B cell (primary cell): Measurements from ENCODE around the gene CCDC34. TPM values are rescaled to one million over a fixed set of nuclear protein-coding genes. Genes with fewer than 3 reads are reported as not detected.

Experiments used
- ATAC-seq: fragments of 200-7000 bp; cut with Tn5 transposase; one replicate; pipeline ENCODE4 v1.10.0; 2021; ENCODE audit warnings: low read depth, mild to moderate bottlenecking, moderate number of reproducible peaks, moderate library complexity
- CTCF ChIA-PET: fragments of 350-600 bp; sonication (Branson Sonifier 250); formaldehyde crosslinking; loops from one replicate; lab custom pipeline; 2021; ENCODE audit warnings: antibody characterized with exemption, inconsistent platforms; lab: Charles Lee
- POLR2A ChIA-PET: fragments of 350-600 bp; sonication (Branson Sonifier 250); formaldehyde crosslinking; loops from one replicate; lab custom pipeline; 2021; ENCODE audit warnings: antibody characterized with exemption; lab: Charles Lee
- DNase-seq: peaks from one replicate; pipeline ENCODE4 v3.0.0; 2013
- H2AFZ ChIP-seq: 2 replicates; pipeline ENCODE4 v1.6.1; 2012; ENCODE audit warnings: mild to moderate bottlenecking, low read depth, low read length; ENCODE audit not compliant: insufficient read depth, poor library complexity, severe bottlenecking
- H3K27ac ChIP-seq, 2 donors: 1 replicate in 1 of 2; 2 replicates in 1 of 2; pipeline ENCODE4 v1.5.1; 2012 to 2013; ENCODE audit warnings: low read length in 2 of 2, mild to moderate bottlenecking in 2 of 2, moderate library complexity in 1 of 2
- H3K27me3 ChIP-seq, 4 experiments: fragments of 200-600 bp in 1 of 4; sonication (generic) in 1 of 4; replicated peaks in 1 of 4; 1 replicate in 2 of 4; 2 replicates in 2 of 4; pipeline versions ENCODE4 v1.6.1 to v1.7.0; 2013 to 2016; ENCODE audit warnings: low read length in 3 of 4, mild to moderate bottlenecking in 2 of 4, mixed read lengths in 1 of 4, moderate library complexity in 1 of 4; ENCODE audit not compliant: insufficient read depth in 4 of 4, control insufficient read depth in 3 of 4; ENCODE audit errors: control extremely low read depth in 1 of 4
- H3K36me3 ChIP-seq, 2 experiments: replicated peaks in 1 of 2; 1 replicate in 1 of 2; 2 replicates in 1 of 2; pipeline versions ENCODE4 v1.6.1 to v1.7.1; 2013; ENCODE audit warnings: low read length in 1 of 2; ENCODE audit not compliant: insufficient read depth in 2 of 2, control insufficient read depth in 1 of 2; ENCODE audit errors: control extremely low read depth in 1 of 2, extremely low read depth in 1 of 2
- H3K4me1 ChIP-seq, 2 donors: fragments of 200-600 bp in 1 of 2; sonication (generic) in 1 of 2; 1 replicate in 1 of 2; 2 replicates in 1 of 2; pipeline versions ENCODE4 v1.5.1 to v1.6.1; 2013 to 2017; ENCODE audit warnings: low read length in 2 of 2; ENCODE audit not compliant: control insufficient read depth in 2 of 2, insufficient read depth in 2 of 2
- H3K4me2 ChIP-seq: replicated peaks from 2 replicates; pipeline ENCODE3; 2012; ENCODE audit warnings: mild to moderate bottlenecking, low read depth, low read length; ENCODE audit not compliant: poor library complexity, severe bottlenecking
- H3K4me3 ChIP-seq, 5 experiments: fragments of 200-600 bp in 1 of 5; sonication (generic) in 1 of 5; 1 replicate in 3 of 5; 2 replicates in 2 of 5; pipeline versions ENCODE4 v1.5.1 to v1.7.0; 2011 to 2016; ENCODE audit warnings: low read length in 4 of 5, mild to moderate bottlenecking in 4 of 5, low read depth in 2 of 5, control low read depth in 1 of 5, moderate library complexity in 1 of 5; ENCODE audit not compliant: insufficient read depth in 1 of 5; ENCODE audit errors: control extremely low read depth in 1 of 5, extremely low read depth in 1 of 5
- H3K79me2 ChIP-seq: fragments of 200-600 bp; sonication (generic); one replicate; pipeline ENCODE4 v1.6.0; 2016; ENCODE audit warnings: low read length; ENCODE audit not compliant: control insufficient read depth, insufficient read depth
- H3K9ac ChIP-seq: fragments of 200-600 bp; sonication (generic); 2 replicates; pipeline ENCODE4 v1.6.1; 2017; ENCODE audit warnings: mild to moderate bottlenecking, low read length, moderate library complexity
- H3K9me3 ChIP-seq, 3 donors: one replicate each; pipeline versions ENCODE4 v1.6.1 to v1.7.1; 2013; ENCODE audit warnings: low read length in 2 of 3; ENCODE audit not compliant: control insufficient read depth in 2 of 3, insufficient read depth in 1 of 3; ENCODE audit errors: control extremely low read depth in 1 of 3
- H4K20me1 ChIP-seq: 2 replicates; pipeline ENCODE4 v1.6.0; 2012; ENCODE audit warnings: mild to moderate bottlenecking, low read length; ENCODE audit not compliant: insufficient read depth, control insufficient read depth, poor library complexity, severe bottlenecking
- H3K27ac Mint-ChIP-seq: one replicate; pipeline ENCODE4 v1.8.0; 2021; ENCODE audit warnings: mixed read lengths
- H3K27me3 Mint-ChIP-seq: one replicate; pipeline ENCODE4 v1.8.0; 2021; ENCODE audit warnings: mixed read lengths
- H3K4me1 Mint-ChIP-seq: one replicate; pipeline ENCODE4 v1.8.0; 2021; ENCODE audit warnings: mixed read lengths
- H3K4me3 Mint-ChIP-seq: one replicate; pipeline ENCODE4 v1.8.0; 2021; ENCODE audit warnings: mixed read lengths
- H3K9me3 Mint-ChIP-seq: one replicate; pipeline ENCODE4 v1.8.0; 2022; ENCODE audit warnings: mixed read lengths; ENCODE audit not compliant: insufficient read depth
- CTCF ChIP-seq: fragments of 200-600 bp; IDR thresholded peaks from one replicate; pipeline ENCODE4 v1.8.0; 2022; ENCODE audit warnings: antibody characterized with exemption, mild to moderate bottlenecking
- EZH2 ChIP-seq: IDR thresholded peaks from 2 replicates; pipeline ENCODE4 v1.6.1; 2012; ENCODE audit warnings: borderline replicate concordance, low read depth, mild to moderate bottlenecking, moderate library complexity, low read length; ENCODE audit not compliant: insufficient read depth, poor library complexity, severe bottlenecking
- WGBS: methylation state at CpG from one replicate; pipeline ENCODE4 v1.1.5; 2013; ENCODE audit warnings: missing lambda C conversion rate; ENCODE audit not compliant: insufficient coverage; 5-methylcytosine and 5-hydroxymethylcytosine counted together
- intact Hi-C: fragments of 100-400 bp; cut with micrococcal nuclease; formaldehyde crosslinking; loops from one replicate; pipeline ENCODE4 v1.10.0; 2022
- polyA plus RNA-seq: library from polyadenylated mRNA; depleted of rRNA; stranded (reverse); fragments of >200 nt; gene quantifications from 2 replicates; pipeline ENCODE4 v1.2.3, GENCODE V29; 2012
- total RNA-seq, 2 donors: library from RNA; stranded (reverse); fragments of 120-200 nt in 1 of 2; gene quantifications; 1 replicate in 1 of 2; 2 replicates in 1 of 2; pipeline versions ENCODE4 v1.2.3 to v1.2.4, GENCODE V29; 2013 to 2022

Gene CCDC34
- total and polyA plus RNA-seq, 2 donors (not counting 1 experiment from before 2014, with no cell fraction given) = 0.94 to 4.1 TPM

DNA sequence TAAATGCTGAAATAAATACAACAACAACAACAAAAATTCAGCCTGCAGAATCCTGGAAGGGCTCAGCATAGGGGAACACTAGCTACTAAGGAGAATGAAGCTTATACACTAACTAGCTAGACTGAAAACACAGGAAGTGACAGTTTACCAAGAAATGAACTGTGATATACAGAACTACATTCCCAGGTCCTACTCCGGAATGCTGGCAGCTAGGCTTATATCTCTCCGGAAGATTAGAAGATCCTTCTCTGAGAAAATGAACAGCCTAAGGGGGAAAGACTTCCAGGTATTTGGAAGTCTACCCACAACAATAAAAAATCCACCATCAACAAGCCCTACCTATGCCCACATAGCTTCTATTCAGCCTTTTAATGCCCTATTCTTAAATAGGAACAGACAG lies 31.0 kb downstream of the CCDC34 start:
- Mint-ChIP-seq H3K9me3 (no peaks in the 10 kb centered on the region), H3K27ac (no peak overlapping the region), H3K27me3 (no peaks in the 10 kb centered on the region), H3K4me1 (no peaks in the 10 kb centered on the region), H3K4me3 (no peak overlapping the region)
- Histone ChIP-seq H3K27ac (no peak overlapping the region), H2AFZ (no peak overlapping the region), H3K9me3 (no peaks in the 10 kb centered on the region), H3K79me2 (no peaks in the 10 kb centered on the region), H4K20me1 (no peaks in the 10 kb centered on the region), H3K4me1 (no peaks in the 10 kb centered on the region), H3K36me3 (no peaks in the 10 kb centered on the region), H3K4me3 (no peak overlapping the region), H3K9ac (no peak overlapping the region), H3K27me3 (no peaks in the 10 kb centered on the region), H3K4me2 (no peak overlapping the region)
- ATAC-seq (no peak), DNase-seq (no peak)
- intact Hi-C loops = no loop called here
- no peak for TF ChIP-seq EZH2
- TF ChIP-seq CTCF = no peak
- ChIA-PET CTCF (no interaction called here), POLR2A (no interaction called here)
- no CpG with 5 or more reads among the region's 2 CpGs for WGBS

- DNase-seq = no peak
- no CpG with 5 or more reads among the region's 1 CpG for WGBS
- no peak overlapping the region for H2AFZ ChIP-seq
Measured at GRCh38 chr11:27330633-27331270, 32.3 kb downstream of the CCDC34 start.

More at GRCh38 chr11:27330633-27331270, 32.3 kb downstream of the CCDC34 start:
- Histone ChIP-seq H3K4me2 (no peak overlapping the region), H4K20me1 (no peaks in the 10 kb centered on the region), H3K4me1 (no peaks in the 10 kb centered on the region), H3K9ac (no peak overlapping the region), H3K36me3 (no peaks in the 10 kb centered on the region), H3K27ac (no peak overlapping the region), H3K27me3 (no peaks in the 10 kb centered on the region), H3K79me2 (no peaks in the 10 kb centered on the region), H3K9me3 (no peaks in the 10 kb centered on the region), H3K4me3 (no peak overlapping the region)
- ATAC-seq = no peak
- no peak overlapping the region for H3K4me3 Mint-ChIP-seq
- no peak overlapping the region for H3K27ac Mint-ChIP-seq
- H3K4me1 Mint-ChIP-seq = no peaks in the 10 kb centered on the region
- TF ChIP-seq EZH2 (no peak), CTCF (no peak)
- no peaks in the 10 kb centered on the region for H3K27me3 Mint-ChIP-seq
- H3K9me3 Mint-ChIP-seq = peaks cover 5% of the 10 kb centered on the region
- intact Hi-C loops = no loop called here
- ChIA-PET CTCF (no interaction called here), POLR2A (no interaction called here)
